Panc1 (cell line): ENCODE data around the gene MYCBPAP. TPM values are rescaled to one million over a fixed set of nuclear protein-coding genes. Genes with fewer than 3 reads are reported as not detected.
A peak's percentile ranks its signal among the peaks of the same experiment; 100 is the strongest.

Source experiments
- ATAC-seq: fragments of 200-7000 bp; cut with Tn5 transposase; 2 replicates; pipeline ENCODE4 v1.9.1; 2020; ENCODE audit warnings: mild to moderate bottlenecking, moderate library complexity
- BruUV-seq: library from RNA; stranded (reverse); fragments of 400-500 nt; replicated peaks from 2 replicates; lab custom pipeline; 2021; lab: Mats Ljungman, UMichigan
- CTCF ChIA-PET: fragments of 300-600 bp; sonication (Branson Sonifier 250); formaldehyde crosslinking; loops from one replicate; lab custom pipeline; 2022; ENCODE audit warnings: antibody characterized with exemption; lab: Charles Lee
- POLR2A ChIA-PET: fragments of 300-600 bp; sonication (Branson Sonifier 250); formaldehyde crosslinking; loops from one replicate; lab custom pipeline; 2022; ENCODE audit warnings: antibody characterized with exemption; lab: Charles Lee
- DNase-seq: peaks from one replicate; pipeline ENCODE4 v3.0.0-alpha.2; 2010; ENCODE audit warnings: low read depth, low spot score
- H3K27ac ChIP-seq: 2 replicates; pipeline ENCODE4 v1.5.1; 2011; ENCODE audit warnings: mild to moderate bottlenecking, low read length, inconsistent platforms
- H3K27me3 ChIP-seq: fragments of 200-500 bp; sonication (Bioruptor generic); 2 replicates; pipeline ENCODE4 v1.6.0; 2014; ENCODE audit warnings: low read length, inconsistent platforms; ENCODE audit not compliant: control insufficient read depth, insufficient read depth
- H3K36me3 ChIP-seq: fragments of 200-500 bp; sonication (Bioruptor generic); 2 replicates; pipeline ENCODE4 v1.5.1; 2014; ENCODE audit warnings: inconsistent platforms, mild to moderate bottlenecking, low read length, moderate library complexity; ENCODE audit not compliant: control insufficient read depth, insufficient read depth
- H3K4me1 ChIP-seq: 2 replicates; pipeline ENCODE4 v1.5.1; 2011; ENCODE audit warnings: inconsistent platforms, mild to moderate bottlenecking, low read length, moderate library complexity; ENCODE audit not compliant: control insufficient read depth, insufficient read depth
- H3K4me3 ChIP-seq, 2 experiments: 2 replicates each; pipeline ENCODE4 v1.5.1; 2011 to 2012; ENCODE audit warnings: low read depth in 2 of 2, low read length in 2 of 2, mild to moderate bottlenecking in 2 of 2, inconsistent platforms in 1 of 2, moderate library complexity in 1 of 2
- H3K9me3 ChIP-seq: fragments of 200-500 bp; sonication (Bioruptor generic); 2 replicates; pipeline ENCODE4 v1.5.1; 2014; ENCODE audit warnings: low read depth, mild to moderate bottlenecking, inconsistent platforms, low read length, moderate library complexity; ENCODE audit not compliant: control insufficient read depth, insufficient read depth
- CTCF ChIP-seq: fragments of 450-650 bp; IDR thresholded peaks from 2 replicates; pipeline ENCODE4 v1.5.1; 2017; ENCODE audit warnings: mild to moderate bottlenecking
- POLR2AphosphoS5 ChIP-seq: IDR thresholded peaks from 2 replicates; pipeline ENCODE4 v1.6.1; 2012; ENCODE audit warnings: mild to moderate bottlenecking, low read depth, low read length, moderate library complexity
- REST ChIP-seq, 2 experiments: IDR thresholded peaks; 2 replicates each; pipeline ENCODE4 v1.6.1; 2011 to 2012; ENCODE audit warnings: low read depth in 2 of 2, control low read depth in 1 of 2, low read length in 1 of 2, mild to moderate bottlenecking in 1 of 2, moderate library complexity in 1 of 2; ENCODE audit not compliant: insufficient read depth in 1 of 2
- SIN3A ChIP-seq: IDR thresholded peaks from 2 replicates; pipeline ENCODE4 v1.6.1; 2012; ENCODE audit warnings: low read depth, mild to moderate bottlenecking, low read length, moderate library complexity, borderline replicate concordance; ENCODE audit not compliant: insufficient read depth
- TCF7L2 ChIP-seq: IDR thresholded peaks from 2 replicates; pipeline ENCODE4 v1.6.1; 2011; ENCODE audit warnings: mild to moderate bottlenecking, low read depth, low read length, inconsistent platforms
- in situ Hi-C: cut with HindIII; loops from 2 replicates; pipeline ENCODE4 v1.10.0; 2016; ENCODE audit warnings: low sequenced_read_pairs, low pct_unique_long_range_greater_than_20kb
- intact Hi-C: fragments of 100-400 bp; cut with micrococcal nuclease; formaldehyde crosslinking; loops from one replicate; pipeline ENCODE4 v1.10.0; 2022; ENCODE audit not compliant: unreplicated experiment
- total RNA-seq: library from RNA; stranded (reverse); gene quantifications from one replicate; pipeline ENCODE4 v1.2.1, GENCODE V29; 2021; ENCODE audit not compliant: unreplicated experiment

Gene MYCBPAP
- total RNA-seq, 1 experiment from 2014 or later = 2.2 TPM

- H3K4me3 ChIP-seq = peak overlapping the region; percentile 34 to 76; a peak in 3 of 4 replicates
- no peaks in the 10 kb centered on the region; the same call in 1 of the 2 replicates for H3K27me3 ChIP-seq
- CTCF ChIA-PET = interaction anchor here (0.6 to 1.7 kb wide), 7 partner anchors 38 to 155 kb away, joined by 3 to 7 read pairs (median 5); no protein-coding TSS in a partner anchor
- TF ChIP-seq POLR2AphosphoS5 (no peak), CTCF (no peak), SIN3A (no peak), TCF7L2 (no peak), REST (IDR thresholded peaks at IDR 0.05; ENCODE audit: insufficient read depth in 1 of 2, low read depth in 2 of 2, low read length in 1 of 2) (no peak)
- H3K27ac ChIP-seq = no peak overlapping the region
- no peak for DNase-seq
- H3K4me1 ChIP-seq = peaks cover 27% of the 10 kb centered on the region
- no TSS peak for BruUV-seq
- POLR2A ChIA-PET = interaction anchor here (0.6 kb wide), 1 partner anchor 59 kb away, joined by 3 read pairs; no protein-coding TSS in a partner anchor
- in situ Hi-C loops = no loop called here
- intact Hi-C loops = no loop called here
- no peaks in the 10 kb centered on the region for H3K36me3 ChIP-seq
- no peak for ATAC-seq
- no peaks in the 10 kb centered on the region for H3K9me3 ChIP-seq
These were observed 53.5 kb downstream of the MYCBPAP start for GRCh38 chr17:50561746-50562141.

GRCh38 chr17:50562242-50563091 is 54.2 kb downstream of the MYCBPAP start:
- ChIA-PET CTCF (interaction anchor here (0.6 to 1.7 kb wide), 6 partner anchors 38 to 154 kb away, joined by 4 to 7 read pairs (median 6); no protein-coding TSS in a partner anchor), POLR2A (no interaction called here)
- H3K36me3 ChIP-seq = no peaks in the 10 kb centered on the region
- in situ Hi-C loops = no loop called here
- DNase-seq = no peak
- H3K27ac ChIP-seq = no peak overlapping the region
- H3K4me1 ChIP-seq = peaks cover 24% of the 10 kb centered on the region
- intact Hi-C loops = no loop called here
- H3K27me3 ChIP-seq = no peaks in the 10 kb centered on the region; the same call in 1 of the 2 replicates
- no TSS peak for BruUV-seq
- ATAC-seq = no peak
- no peak for TF ChIP-seq SIN3A
- no peak for TF ChIP-seq TCF7L2
- no peak for TF ChIP-seq POLR2AphosphoS5
- TF ChIP-seq REST (IDR thresholded peaks at IDR 0.05; ENCODE audit: insufficient read depth in 1 of 2, low read depth in 2 of 2, low read length in 1 of 2) = no peak
- no peak for TF ChIP-seq CTCF
- peak overlapping the region; percentile 25 to 32 for H3K4me3 ChIP-seq
- no peaks in the 10 kb centered on the region for H3K9me3 ChIP-seq
